Measurements from ENCODE around the gene PARD3B.

The PARD3B gene

DNA sequence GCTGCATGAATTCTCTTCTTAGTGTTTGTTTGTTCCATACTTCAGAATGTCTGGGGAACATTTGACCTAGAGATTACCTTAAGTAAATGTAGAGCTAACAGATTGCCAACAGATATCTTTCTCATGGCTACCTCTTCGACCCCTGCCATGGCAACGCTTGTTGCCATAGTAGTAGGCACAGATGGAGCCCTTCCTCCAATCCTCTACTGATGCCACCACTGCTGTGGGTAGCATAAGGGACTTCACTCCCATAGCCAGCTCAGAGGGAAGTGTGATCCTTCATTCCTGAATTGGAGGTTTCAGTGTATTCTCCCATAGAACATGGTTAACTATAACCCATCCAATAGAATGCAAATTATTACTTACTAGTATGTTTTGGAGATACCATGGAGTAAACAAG, 593.5 kb downstream of the PARD3B start:
- no peak overlapping the region for H3K4me3 ChIP-seq (ENCODE audit: low read depth, low read length)
- TF ChIP-seq, protein P1, sequence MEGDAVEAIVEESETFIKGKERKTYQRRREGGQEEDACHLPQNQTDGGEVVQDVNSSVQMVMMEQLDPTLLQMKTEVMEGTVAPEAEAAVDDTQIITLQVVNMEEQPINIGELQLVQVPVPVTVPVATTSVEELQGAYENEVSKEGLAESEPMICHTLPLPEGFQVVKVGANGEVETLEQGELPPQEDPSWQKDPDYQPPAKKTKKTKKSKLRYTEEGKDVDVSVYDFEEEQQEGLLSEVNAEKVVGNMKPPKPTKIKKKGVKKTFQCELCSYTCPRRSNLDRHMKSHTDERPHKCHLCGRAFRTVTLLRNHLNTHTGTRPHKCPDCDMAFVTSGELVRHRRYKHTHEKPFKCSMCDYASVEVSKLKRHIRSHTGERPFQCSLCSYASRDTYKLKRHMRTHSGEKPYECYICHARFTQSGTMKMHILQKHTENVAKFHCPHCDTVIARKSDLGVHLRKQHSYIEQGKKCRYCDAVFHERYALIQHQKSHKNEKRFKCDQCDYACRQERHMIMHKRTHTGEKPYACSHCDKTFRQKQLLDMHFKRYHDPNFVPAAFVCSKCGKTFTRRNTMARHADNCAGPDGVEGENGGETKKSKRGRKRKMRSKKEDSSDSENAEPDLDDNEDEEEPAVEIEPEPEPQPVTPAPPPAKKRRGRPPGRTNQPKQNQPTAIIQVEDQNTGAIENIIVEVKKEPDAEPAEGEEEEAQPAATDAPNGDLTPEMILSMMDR (IDR thresholded peaks at IDR 0.05; ENCODE audit: low read depth, low read length), result no peak
- TF ChIP-seq POLR2A (IDR thresholded peaks at IDR 0.05; ENCODE audit: extremely low read depth, insufficient read length) (no peak), MYC (IDR thresholded peaks at IDR 0.05; ENCODE audit: low read depth, low read length) (no peak), MAX (IDR thresholded peaks at IDR 0.05; ENCODE audit: low read depth, low read length) (no peak)
- DNase-seq (ENCODE audit: low read depth), result no peak

DNA sequence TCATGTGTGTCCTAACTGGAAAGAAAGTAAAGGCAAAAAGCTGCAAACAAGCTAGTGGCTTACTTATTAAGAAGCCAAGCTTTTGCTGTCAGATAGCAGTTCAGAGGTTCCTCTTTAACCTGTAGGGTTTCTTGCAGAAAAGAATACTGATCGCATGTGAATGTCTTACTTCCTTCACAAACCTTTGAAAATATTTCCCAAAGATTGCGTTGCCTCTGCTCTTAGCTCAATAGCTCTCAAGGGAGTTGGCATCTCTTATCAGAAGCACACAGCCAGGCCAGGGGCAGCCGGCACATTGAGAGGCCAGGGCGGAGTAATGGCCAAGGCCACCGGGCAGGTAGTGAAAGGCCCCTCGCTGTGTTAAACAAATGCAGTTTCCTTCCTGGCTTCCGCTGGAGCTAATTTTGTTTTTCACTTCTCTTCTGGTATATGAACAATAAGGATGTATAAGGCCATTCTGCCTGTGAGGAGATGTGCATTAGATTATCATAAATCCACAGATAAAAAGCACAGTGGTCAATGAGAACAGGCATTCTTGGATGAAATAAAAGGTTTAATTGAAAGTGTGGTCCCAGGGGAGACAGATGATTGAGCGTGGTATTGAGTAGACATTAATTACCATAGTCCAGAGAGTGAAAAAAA, 594.7 kb downstream of the PARD3B start:
- TF ChIP-seq MAX (IDR thresholded peaks at IDR 0.05; ENCODE audit: low read depth, low read length) (no peak), MYC (IDR thresholded peaks at IDR 0.05; ENCODE audit: low read depth, low read length) (no peak), POLR2A (IDR thresholded peaks at IDR 0.05; ENCODE audit: extremely low read depth, insufficient read length) (no peak)
- TF ChIP-seq, protein P1 (IDR thresholded peaks at IDR 0.05; ENCODE audit: low read depth, low read length), result no peak
- H3K4me3 ChIP-seq (ENCODE audit: low read depth, low read length), result no peak overlapping the region
- peak; percentile 16 for DNase-seq (ENCODE audit: low read depth)

GRCh38 chr2:205141381-205141780, 596.1 kb downstream of the PARD3B start:
- TF ChIP-seq, protein P1 (IDR thresholded peaks at IDR 0.05; ENCODE audit: low read depth, low read length), result no peak
- TF ChIP-seq MYC (IDR thresholded peaks at IDR 0.05; ENCODE audit: low read depth, low read length) (no peak), POLR2A (IDR thresholded peaks at IDR 0.05; ENCODE audit: extremely low read depth, insufficient read length) (no peak)
- H3K4me3 ChIP-seq (ENCODE audit: low read depth, low read length), result no peak overlapping the region
- no peak for DNase-seq (ENCODE audit: low read depth)

DNA sequence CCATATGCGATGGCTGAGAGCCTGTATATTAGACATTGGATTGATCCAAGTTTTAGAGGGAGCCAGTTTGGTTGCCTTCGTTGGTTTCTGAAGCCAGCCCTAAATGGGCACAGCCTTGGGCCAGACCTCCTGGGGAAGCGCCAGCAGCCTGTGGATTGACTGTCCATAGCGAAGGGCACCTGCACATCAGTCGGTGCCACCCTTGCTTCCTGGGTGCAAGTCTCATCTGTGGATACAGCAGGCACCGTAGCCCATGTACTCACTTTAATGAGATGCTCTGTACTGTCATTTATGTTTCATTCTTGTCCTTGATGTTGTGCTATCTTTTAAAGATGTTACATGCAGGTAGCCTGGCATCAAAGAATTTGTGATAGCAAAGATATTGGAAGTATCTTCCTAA, 600.6 kb downstream of the PARD3B start:
- DNase-seq (ENCODE audit: low read depth), result no peak
- no peak overlapping the region for H3K4me3 ChIP-seq (ENCODE audit: low read depth, low read length)
- TF ChIP-seq MAX (IDR thresholded peaks at IDR 0.05; ENCODE audit: low read depth, low read length), result no peak
- TF ChIP-seq MYC (IDR thresholded peaks at IDR 0.05; ENCODE audit: low read depth, low read length), result no peak
- TF ChIP-seq, protein P1 (IDR thresholded peaks at IDR 0.05; ENCODE audit: low read depth, low read length), result no peak
- no peak for TF ChIP-seq POLR2A (IDR thresholded peaks at IDR 0.05; ENCODE audit: extremely low read depth, insufficient read length)

GRCh38 chr2:205148755-205149154, 603.5 kb downstream of the PARD3B start:
- DNase-seq (ENCODE audit: low read depth), result no peak
- TF ChIP-seq, protein P1 (IDR thresholded peaks at IDR 0.05; ENCODE audit: low read depth, low read length), result no peak
- TF ChIP-seq POLR2A (IDR thresholded peaks at IDR 0.05; ENCODE audit: extremely low read depth, insufficient read length) (no peak), MYC (IDR thresholded peaks at IDR 0.05; ENCODE audit: low read depth, low read length) (no peak), MAX (IDR thresholded peaks at IDR 0.05; ENCODE audit: low read depth, low read length) (no peak)
- H3K4me3 ChIP-seq (ENCODE audit: low read depth, low read length), result no peak overlapping the region

GRCh38 chr2:205156457-205156856, 611.2 kb downstream of the PARD3B start:
- no peak for DNase-seq (ENCODE audit: low read depth)
- H3K4me3 ChIP-seq (ENCODE audit: low read depth, low read length), result no peak overlapping the region
- TF ChIP-seq, protein P1 (IDR thresholded peaks at IDR 0.05; ENCODE audit: low read depth, low read length), result no peak
- TF ChIP-seq MYC (IDR thresholded peaks at IDR 0.05; ENCODE audit: low read depth, low read length), result no peak
- no peak for TF ChIP-seq MAX (IDR thresholded peaks at IDR 0.05; ENCODE audit: low read depth, low read length)
- TF ChIP-seq POLR2A (IDR thresholded peaks at IDR 0.05; ENCODE audit: extremely low read depth, insufficient read length), result no peak
